ENCODE data around the gene TTLL8. TPM values are rescaled to one million over a fixed set of nuclear protein-coding genes. Genes with fewer than 3 reads are reported as not detected.

Gene TTLL8
- total and polyA plus RNA-seq, 4 donors, result not detected

DNA sequence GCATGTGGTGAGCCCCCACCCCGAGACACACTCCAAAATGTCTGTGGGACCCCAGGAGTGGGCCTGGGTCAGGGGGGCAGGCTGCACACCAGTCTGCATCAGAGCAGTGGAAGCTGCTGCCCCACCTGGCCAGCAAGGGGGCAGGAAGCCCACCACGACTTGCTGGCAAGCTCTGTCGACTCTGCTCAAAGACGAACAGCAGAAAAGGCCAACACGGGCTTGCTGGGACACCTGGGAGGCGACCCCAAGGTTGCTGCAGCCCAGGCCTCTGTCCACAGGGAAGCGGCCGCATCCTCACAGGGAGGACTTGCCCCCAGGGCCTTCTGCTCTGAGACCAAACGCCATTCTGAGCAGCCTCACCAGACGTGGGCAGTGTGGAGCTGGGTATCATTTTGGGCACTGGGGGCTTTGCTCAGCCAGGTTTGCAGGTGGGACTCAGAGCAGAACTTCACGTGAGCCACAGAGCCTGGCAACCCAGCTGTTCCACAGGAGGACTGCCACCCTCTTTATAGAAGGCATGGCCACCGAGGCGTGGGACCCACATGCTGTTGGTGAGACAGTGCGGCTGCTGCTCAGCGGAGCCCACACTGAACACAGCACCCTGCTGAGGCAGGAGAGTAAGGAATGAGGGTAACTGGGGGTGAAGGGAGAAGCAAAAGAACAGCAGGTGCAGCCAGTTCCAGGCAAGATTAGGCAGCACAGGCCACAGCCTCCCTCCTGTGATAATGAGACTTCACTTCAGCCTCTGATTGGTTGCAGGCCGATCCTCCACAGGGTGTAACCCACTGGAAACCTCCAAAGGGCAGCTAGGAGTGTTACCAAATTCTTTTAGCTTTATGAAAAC is 56.5 kb downstream of the TTLL8 start:
- no peaks in the 10 kb centered on the region for H3K36me3 ChIP-seq (ENCODE audit: control insufficient read depth in 4 of 4, insufficient read depth in 3 of 4, low read depth in 1 of 4, low read length in 3 of 4)
- H3K27me3 ChIP-seq (ENCODE audit: control insufficient read depth in 4 of 4, insufficient read depth in 4 of 4, low read length in 3 of 4), result no peaks in the 10 kb centered on the region
- no peak overlapping the region for H3K27ac ChIP-seq (ENCODE audit: low read depth in 1 of 2, low read length in 2 of 2)
- H3K9me3 ChIP-seq (ENCODE audit: control insufficient read depth in 4 of 4, low read length in 3 of 4), result no peaks in the 10 kb centered on the region
- peaks cover 0 to 3% (median 0%) of the 10 kb centered on the region in 4 donors for H3K4me1 ChIP-seq (ENCODE audit: control insufficient read depth in 4 of 4, insufficient read depth in 4 of 4, low read length in 3 of 4)
- no peak for TF ChIP-seq TAF1 (conservative IDR thresholded peaks at IDR 0.05)
- TF ChIP-seq NR2F2 (IDR thresholded peaks at IDR 0.05), result no peak
- TF ChIP-seq HNF4G (IDR thresholded peaks at IDR 0.05), result no peak
- no peak for TF ChIP-seq RAD21 (IDR thresholded peaks at IDR 0.05)
- TF ChIP-seq FOXA1 (IDR thresholded peaks at IDR 0.05), result no peak
- TF ChIP-seq JUND (IDR thresholded peaks at IDR 0.05), result no peak
- no peak overlapping the region for H3K4me3 ChIP-seq (ENCODE audit: low read depth in 1 of 3, low read length in 3 of 3)
- no peak overlapping the region for H3K9ac ChIP-seq (ENCODE audit: low read depth in 1 of 2, low read length in 2 of 2)
- peak; percentile 40 for DNase-seq (ENCODE audit: low spot score)
- WGBS, result 90% methylated on average over 16 of the region's 16 CpGs

DNA sequence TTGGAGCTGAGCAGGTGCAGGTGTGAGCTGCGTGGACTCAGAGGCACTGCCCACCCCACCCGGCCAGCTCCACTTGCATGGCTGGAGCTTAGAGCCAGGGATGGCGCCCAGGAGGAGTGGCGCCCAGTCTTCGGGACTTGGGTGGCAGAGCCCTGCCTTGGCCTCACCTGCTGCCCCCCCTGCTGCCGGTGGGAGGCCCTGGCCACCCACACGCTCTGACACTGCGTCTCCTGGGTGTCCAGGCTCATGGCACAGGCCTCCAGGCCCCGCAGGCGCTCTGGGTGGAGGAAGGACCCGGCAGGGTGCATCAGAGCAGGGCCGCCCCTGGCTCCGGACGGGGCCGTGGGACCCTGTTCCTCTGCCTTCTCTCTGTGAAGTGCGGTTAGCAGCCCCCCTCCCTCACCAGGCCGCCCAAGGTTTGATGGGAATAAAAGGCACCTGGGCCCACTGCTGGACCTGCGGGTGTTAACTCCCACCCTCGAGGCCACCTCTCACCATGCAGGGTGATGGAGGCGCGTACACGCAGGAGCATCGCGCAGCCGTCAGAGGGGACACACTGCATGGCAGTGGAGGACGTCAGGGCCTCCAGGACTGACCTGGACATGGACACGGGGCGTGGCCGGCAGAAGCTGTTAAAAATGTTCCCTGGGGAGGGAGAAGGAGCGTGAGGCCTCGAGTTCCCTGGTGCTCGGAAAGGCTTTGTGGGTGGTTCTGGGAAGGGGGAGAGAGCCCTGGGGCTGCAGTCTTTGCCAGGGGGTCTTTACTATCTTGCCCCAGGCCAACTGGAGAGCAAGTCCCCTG is 57.3 kb downstream of the TTLL8 start:
- H3K36me3 ChIP-seq (ENCODE audit: control insufficient read depth in 4 of 4, insufficient read depth in 3 of 4, low read depth in 1 of 4, low read length in 3 of 4), result no peaks in the 10 kb centered on the region
- H3K9ac ChIP-seq (ENCODE audit: low read depth in 1 of 2, low read length in 2 of 2), result no peak overlapping the region
- H3K27ac ChIP-seq (ENCODE audit: low read depth in 1 of 2, low read length in 2 of 2), result no peak overlapping the region
- 93% methylated on average over 32 of the region's 32 CpGs for WGBS
- H3K4me1 ChIP-seq (ENCODE audit: control insufficient read depth in 4 of 4, insufficient read depth in 4 of 4, low read length in 3 of 4), result peaks cover 0 to 3% (median 0%) of the 10 kb centered on the region in 4 donors
- no peaks in the 10 kb centered on the region for H3K9me3 ChIP-seq (ENCODE audit: control insufficient read depth in 4 of 4, low read length in 3 of 4)
- TF ChIP-seq, protein P1, sequence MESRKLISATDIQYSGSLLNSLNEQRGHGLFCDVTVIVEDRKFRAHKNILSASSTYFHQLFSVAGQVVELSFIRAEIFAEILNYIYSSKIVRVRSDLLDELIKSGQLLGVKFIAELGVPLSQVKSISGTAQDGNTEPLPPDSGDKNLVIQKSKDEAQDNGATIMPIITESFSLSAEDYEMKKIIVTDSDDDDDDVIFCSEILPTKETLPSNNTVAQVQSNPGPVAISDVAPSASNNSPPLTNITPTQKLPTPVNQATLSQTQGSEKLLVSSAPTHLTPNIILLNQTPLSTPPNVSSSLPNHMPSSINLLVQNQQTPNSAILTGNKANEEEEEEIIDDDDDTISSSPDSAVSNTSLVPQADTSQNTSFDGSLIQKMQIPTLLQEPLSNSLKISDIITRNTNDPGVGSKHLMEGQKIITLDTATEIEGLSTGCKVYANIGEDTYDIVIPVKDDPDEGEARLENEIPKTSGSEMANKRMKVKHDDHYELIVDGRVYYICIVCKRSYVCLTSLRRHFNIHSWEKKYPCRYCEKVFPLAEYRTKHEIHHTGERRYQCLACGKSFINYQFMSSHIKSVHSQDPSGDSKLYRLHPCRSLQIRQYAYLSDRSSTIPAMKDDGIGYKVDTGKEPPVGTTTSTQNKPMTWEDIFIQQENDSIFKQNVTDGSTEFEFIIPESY (IDR thresholded peaks at IDR 0.05), result no peak
- TF ChIP-seq RXRA (IDR thresholded peaks at IDR 0.05) (no peak), NR2F2 (IDR thresholded peaks at IDR 0.05) (no peak), TAF1 (conservative IDR thresholded peaks at IDR 0.05) (no peak), FOXA2 (IDR thresholded peaks at IDR 0.05) (no peak), GABPA (IDR thresholded peaks at IDR 0.05 in 1 of 2, conservative IDR thresholded peaks at IDR 0.05 in 1 of 2) (no peak), SP1 (IDR thresholded peaks at IDR 0.05) (no peak)
- TF ChIP-seq, protein P2, sequence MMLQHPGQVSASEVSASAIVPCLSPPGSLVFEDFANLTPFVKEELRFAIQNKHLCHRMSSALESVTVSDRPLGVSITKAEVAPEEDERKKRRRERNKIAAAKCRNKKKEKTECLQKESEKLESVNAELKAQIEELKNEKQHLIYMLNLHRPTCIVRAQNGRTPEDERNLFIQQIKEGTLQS (IDR thresholded peaks at IDR 0.05), result no peak
- TF ChIP-seq, protein P3, sequence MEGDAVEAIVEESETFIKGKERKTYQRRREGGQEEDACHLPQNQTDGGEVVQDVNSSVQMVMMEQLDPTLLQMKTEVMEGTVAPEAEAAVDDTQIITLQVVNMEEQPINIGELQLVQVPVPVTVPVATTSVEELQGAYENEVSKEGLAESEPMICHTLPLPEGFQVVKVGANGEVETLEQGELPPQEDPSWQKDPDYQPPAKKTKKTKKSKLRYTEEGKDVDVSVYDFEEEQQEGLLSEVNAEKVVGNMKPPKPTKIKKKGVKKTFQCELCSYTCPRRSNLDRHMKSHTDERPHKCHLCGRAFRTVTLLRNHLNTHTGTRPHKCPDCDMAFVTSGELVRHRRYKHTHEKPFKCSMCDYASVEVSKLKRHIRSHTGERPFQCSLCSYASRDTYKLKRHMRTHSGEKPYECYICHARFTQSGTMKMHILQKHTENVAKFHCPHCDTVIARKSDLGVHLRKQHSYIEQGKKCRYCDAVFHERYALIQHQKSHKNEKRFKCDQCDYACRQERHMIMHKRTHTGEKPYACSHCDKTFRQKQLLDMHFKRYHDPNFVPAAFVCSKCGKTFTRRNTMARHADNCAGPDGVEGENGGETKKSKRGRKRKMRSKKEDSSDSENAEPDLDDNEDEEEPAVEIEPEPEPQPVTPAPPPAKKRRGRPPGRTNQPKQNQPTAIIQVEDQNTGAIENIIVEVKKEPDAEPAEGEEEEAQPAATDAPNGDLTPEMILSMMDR (IDR thresholded peaks at IDR 0.05; ENCODE audit: low read depth, low read length, missing input control), result no peak
- TF ChIP-seq, protein P4, sequence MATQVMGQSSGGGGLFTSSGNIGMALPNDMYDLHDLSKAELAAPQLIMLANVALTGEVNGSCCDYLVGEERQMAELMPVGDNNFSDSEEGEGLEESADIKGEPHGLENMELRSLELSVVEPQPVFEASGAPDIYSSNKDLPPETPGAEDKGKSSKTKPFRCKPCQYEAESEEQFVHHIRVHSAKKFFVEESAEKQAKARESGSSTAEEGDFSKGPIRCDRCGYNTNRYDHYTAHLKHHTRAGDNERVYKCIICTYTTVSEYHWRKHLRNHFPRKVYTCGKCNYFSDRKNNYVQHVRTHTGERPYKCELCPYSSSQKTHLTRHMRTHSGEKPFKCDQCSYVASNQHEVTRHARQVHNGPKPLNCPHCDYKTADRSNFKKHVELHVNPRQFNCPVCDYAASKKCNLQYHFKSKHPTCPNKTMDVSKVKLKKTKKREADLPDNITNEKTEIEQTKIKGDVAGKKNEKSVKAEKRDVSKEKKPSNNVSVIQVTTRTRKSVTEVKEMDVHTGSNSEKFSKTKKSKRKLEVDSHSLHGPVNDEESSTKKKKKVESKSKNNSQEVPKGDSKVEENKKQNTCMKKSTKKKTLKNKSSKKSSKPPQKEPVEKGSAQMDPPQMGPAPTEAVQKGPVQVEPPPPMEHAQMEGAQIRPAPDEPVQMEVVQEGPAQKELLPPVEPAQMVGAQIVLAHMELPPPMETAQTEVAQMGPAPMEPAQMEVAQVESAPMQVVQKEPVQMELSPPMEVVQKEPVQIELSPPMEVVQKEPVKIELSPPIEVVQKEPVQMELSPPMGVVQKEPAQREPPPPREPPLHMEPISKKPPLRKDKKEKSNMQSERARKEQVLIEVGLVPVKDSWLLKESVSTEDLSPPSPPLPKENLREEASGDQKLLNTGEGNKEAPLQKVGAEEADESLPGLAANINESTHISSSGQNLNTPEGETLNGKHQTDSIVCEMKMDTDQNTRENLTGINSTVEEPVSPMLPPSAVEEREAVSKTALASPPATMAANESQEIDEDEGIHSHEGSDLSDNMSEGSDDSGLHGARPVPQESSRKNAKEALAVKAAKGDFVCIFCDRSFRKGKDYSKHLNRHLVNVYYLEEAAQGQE (IDR thresholded peaks at IDR 0.05), result no peak
- no peaks in the 10 kb centered on the region for H3K27me3 ChIP-seq (ENCODE audit: control insufficient read depth in 4 of 4, insufficient read depth in 4 of 4, low read length in 3 of 4)
- H3K4me3 ChIP-seq (ENCODE audit: low read depth in 1 of 3, low read length in 3 of 3), result no peak overlapping the region
- DNase-seq (ENCODE audit: low spot score), result peak; percentile 34
